HL-60 (cell line): ENCODE measurements around the gene MVK.

Experiments used
- DNase-seq, 2 experiments: peaks; one replicate each; pipeline ENCODE4 v3.0.0-alpha.2; 2010 to 2020; ENCODE audit warnings: low read depth in 1 of 2, low spot score in 1 of 2
- H3K27ac ChIP-seq: fragments of 250-450 bp; sonication (Bioruptor Pico); replicated peaks from 2 replicates; pipeline ENCODE4 v1.5.1; 2020; ENCODE audit warnings: mild to moderate bottlenecking, moderate library complexity
- H3K27me3 ChIP-seq: fragments of 250-450 bp; sonication (Bioruptor Pico); 2 replicates; pipeline ENCODE4 v1.5.1; 2021; ENCODE audit warnings: mild to moderate bottlenecking, moderate library complexity; ENCODE audit not compliant: insufficient read depth, poor library complexity, severe bottlenecking
- H3K4me3 ChIP-seq: replicated peaks from 2 replicates; pipeline ENCODE4 v1.5.1; 2011; ENCODE audit warnings: mild to moderate bottlenecking, control low read depth, low read length; ENCODE audit not compliant: insufficient read depth
- GABPA ChIP-seq: IDR thresholded peaks from 2 replicates; pipeline ENCODE4 v1.6.1; 2012; ENCODE audit warnings: low read depth
- POLR2AphosphoS5 ChIP-seq: IDR thresholded peaks from 2 replicates; pipeline ENCODE4 v1.6.1; 2012; ENCODE audit warnings: low read depth
- SPI1 ChIP-seq: IDR thresholded peaks from 2 replicates; pipeline ENCODE4 v1.6.1; 2012; ENCODE audit warnings: low read depth, mild to moderate bottlenecking, borderline replicate concordance
- TF ChIP-seq, protein P1 (sequence below): IDR thresholded peaks from one replicate; pipeline ENCODE4 v1.5.1; 2011; ENCODE audit warnings: low read length, control low read depth, inconsistent platforms; ENCODE audit not compliant: insufficient read depth
- TF ChIP-seq, protein P2 (sequence below): IDR thresholded peaks from 2 replicates; pipeline ENCODE4 v1.6.1; 2012; ENCODE audit warnings: low read depth; ENCODE audit not compliant: insufficient replicate concordance

The MVK gene

DNA sequence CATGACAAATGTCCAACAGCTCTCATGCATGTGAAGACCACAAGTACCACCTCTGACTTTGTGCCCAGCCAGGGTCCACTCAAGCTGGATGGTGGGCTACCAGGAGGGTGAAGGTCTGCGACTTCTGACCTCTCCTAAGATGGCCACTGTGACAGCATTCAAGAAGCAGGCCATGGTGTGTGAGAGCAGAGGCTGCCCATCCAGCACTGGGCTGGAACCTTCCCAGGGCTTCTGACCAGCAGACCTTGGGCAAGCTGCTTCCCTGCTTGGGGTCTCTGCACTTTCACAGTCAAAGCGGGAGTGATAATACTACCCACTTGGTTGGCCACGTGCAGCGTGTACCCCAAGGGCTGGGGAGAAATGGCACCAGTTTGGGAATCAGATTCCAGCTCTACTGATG lies 10.7 kb upstream of the MVK start:
- TF ChIP-seq GABPA (no peak), SPI1 (no peak), POLR2AphosphoS5 (no peak)
- TF ChIP-seq, protein P1, sequence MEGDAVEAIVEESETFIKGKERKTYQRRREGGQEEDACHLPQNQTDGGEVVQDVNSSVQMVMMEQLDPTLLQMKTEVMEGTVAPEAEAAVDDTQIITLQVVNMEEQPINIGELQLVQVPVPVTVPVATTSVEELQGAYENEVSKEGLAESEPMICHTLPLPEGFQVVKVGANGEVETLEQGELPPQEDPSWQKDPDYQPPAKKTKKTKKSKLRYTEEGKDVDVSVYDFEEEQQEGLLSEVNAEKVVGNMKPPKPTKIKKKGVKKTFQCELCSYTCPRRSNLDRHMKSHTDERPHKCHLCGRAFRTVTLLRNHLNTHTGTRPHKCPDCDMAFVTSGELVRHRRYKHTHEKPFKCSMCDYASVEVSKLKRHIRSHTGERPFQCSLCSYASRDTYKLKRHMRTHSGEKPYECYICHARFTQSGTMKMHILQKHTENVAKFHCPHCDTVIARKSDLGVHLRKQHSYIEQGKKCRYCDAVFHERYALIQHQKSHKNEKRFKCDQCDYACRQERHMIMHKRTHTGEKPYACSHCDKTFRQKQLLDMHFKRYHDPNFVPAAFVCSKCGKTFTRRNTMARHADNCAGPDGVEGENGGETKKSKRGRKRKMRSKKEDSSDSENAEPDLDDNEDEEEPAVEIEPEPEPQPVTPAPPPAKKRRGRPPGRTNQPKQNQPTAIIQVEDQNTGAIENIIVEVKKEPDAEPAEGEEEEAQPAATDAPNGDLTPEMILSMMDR: no peak
- TF ChIP-seq, protein P2, sequence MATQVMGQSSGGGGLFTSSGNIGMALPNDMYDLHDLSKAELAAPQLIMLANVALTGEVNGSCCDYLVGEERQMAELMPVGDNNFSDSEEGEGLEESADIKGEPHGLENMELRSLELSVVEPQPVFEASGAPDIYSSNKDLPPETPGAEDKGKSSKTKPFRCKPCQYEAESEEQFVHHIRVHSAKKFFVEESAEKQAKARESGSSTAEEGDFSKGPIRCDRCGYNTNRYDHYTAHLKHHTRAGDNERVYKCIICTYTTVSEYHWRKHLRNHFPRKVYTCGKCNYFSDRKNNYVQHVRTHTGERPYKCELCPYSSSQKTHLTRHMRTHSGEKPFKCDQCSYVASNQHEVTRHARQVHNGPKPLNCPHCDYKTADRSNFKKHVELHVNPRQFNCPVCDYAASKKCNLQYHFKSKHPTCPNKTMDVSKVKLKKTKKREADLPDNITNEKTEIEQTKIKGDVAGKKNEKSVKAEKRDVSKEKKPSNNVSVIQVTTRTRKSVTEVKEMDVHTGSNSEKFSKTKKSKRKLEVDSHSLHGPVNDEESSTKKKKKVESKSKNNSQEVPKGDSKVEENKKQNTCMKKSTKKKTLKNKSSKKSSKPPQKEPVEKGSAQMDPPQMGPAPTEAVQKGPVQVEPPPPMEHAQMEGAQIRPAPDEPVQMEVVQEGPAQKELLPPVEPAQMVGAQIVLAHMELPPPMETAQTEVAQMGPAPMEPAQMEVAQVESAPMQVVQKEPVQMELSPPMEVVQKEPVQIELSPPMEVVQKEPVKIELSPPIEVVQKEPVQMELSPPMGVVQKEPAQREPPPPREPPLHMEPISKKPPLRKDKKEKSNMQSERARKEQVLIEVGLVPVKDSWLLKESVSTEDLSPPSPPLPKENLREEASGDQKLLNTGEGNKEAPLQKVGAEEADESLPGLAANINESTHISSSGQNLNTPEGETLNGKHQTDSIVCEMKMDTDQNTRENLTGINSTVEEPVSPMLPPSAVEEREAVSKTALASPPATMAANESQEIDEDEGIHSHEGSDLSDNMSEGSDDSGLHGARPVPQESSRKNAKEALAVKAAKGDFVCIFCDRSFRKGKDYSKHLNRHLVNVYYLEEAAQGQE: no peak
- Histone ChIP-seq H3K4me3 (no peak overlapping the region), H3K27me3 (no peaks in the 10 kb centered on the region), H3K27ac (no peak overlapping the region)
- no peak for DNase-seq

DNA sequence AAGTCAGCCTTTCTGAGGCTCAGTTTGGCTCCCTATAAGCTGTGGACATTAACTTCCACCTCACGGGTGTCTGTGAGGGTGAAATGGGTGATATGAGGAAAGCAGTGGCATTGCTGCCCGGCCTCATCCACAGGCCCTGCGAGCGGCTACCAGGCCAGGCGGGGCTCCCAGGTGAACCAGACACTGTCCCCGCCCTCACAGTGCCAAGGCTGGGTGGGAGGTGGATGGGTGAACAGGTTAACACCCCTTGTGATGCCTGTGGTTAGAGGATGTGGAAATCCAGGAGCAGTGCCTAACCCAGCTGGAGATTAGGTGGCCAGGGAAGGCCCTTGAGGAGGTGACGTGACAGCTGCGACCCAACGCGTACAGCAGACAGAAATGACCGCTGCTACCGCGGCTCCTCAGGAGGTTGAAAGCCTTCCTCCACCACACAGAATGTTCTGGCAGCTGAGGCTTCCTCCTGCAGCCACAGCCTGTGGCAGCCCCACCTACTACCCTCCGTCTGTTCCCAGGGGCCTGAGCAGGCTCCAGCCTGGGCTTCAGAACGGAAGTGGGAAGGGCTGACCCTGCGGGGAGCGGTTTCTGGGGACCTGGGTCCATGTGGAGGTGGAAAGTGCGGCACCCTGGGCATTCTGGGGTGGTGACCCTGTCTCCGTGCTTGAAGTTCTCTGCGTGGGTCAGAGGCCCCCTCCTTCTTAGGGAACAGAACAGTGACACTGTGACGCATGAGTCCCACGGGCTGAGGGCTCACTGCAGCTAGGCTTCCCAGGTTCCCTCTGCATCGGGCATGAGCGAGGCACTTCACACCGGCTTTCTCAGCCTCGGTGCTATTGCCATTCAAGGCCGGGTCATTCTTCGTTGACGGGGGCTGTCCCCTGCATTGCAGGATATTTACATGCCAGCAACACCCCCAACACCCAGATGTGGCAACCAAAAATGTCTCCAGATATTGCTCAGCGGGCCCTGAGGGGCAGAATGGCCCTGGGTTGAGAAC lies 10.0 kb upstream of the MVK start:
- Histone ChIP-seq H3K27me3 (no peaks in the 10 kb centered on the region), H3K27ac (no peak overlapping the region), H3K4me3 (no peak overlapping the region)
- DNase-seq: no peak
- no peak for TF ChIP-seq GABPA
- TF ChIP-seq, protein P2: no peak

DNA sequence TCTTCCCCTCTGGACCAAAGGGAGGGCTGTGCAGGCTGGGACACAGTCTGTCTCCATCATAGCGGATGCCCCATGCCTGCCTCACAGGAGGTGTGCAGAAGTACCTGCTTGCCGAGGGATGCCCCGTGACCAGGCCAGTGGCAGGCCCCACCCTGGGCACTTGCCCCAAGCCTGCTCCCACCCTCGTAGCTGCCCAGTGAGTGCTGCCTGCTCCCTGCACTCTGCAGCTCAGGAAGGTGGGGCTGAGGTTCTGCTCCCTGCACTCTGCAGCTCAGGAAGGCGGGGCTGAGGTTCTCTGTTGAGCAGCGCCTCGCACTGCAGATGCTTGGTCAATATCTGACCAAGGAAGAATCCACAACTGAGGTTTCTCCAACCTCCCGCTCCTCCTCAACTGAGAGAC lies 7.2 kb upstream of the MVK start:
- H3K27me3 ChIP-seq: no peaks in the 10 kb centered on the region
- H3K4me3 ChIP-seq: no peak overlapping the region
- TF ChIP-seq, protein P1: no peak
- TF ChIP-seq, protein P2: no peak
- no peak for TF ChIP-seq GABPA
- no peak for TF ChIP-seq POLR2AphosphoS5
- no peak for TF ChIP-seq SPI1
- DNase-seq: no peak
- H3K27ac ChIP-seq: no peak overlapping the region
